Measurements from ENCODE around the gene HOPX. TPM values are rescaled to one million over a fixed set of nuclear protein-coding genes. Genes with fewer than 3 reads are reported as not detected.
"Not testable (repeated sequence)": the region's sequence is repeated elsewhere in the genome, so short reads cannot be mapped to it uniquely, and the experiment has no call there.

HOPX gene
- total RNA-seq, 1 donor from 2014 or later = 2.6 TPM

GRCh38 chr4:56686537-56687231 is 5.6 kb upstream of the HOPX start:
- DNase-seq = no peak

GRCh38 chr4:56684320-56685050 is 3.4 kb upstream of the HOPX start:
- DNase-seq = peak; percentile 46

GRCh38 chr4:56683455-56683854 is 2.4 kb upstream of the HOPX start:
- no peak for DNase-seq

GRCh38 chr4:56681853-56682525 is 893 bp upstream of the HOPX start:
- no peak for DNase-seq

GRCh38 chr4:56680266-56680665 is 830 bp downstream of the HOPX start:
- no peak for DNase-seq

- no peak for DNase-seq
Observed at GRCh38 chr4:56677711-56678110, 3.4 kb downstream of the HOPX start.

GRCh38 chr4:56674984-56675383 is 6.1 kb downstream of the HOPX start:
- peak; percentile 58 for DNase-seq

- DNase-seq = no peak
Observed at GRCh38 chr4:56671860-56672259, 9.2 kb downstream of the HOPX start.

- no peak for DNase-seq
Observed at GRCh38 chr4:56671373-56671772, 9.7 kb downstream of the HOPX start.

GRCh38 chr4:56668267-56668666 is 12.8 kb downstream of the HOPX start:
- DNase-seq = no peak

GRCh38 chr4:56667396-56667795 is 13.7 kb downstream of the HOPX start:
- DNase-seq = not testable (repeated sequence)

GRCh38 chr4:56666279-56666678 is 14.8 kb downstream of the HOPX start:
- no peak for DNase-seq

- no peak for DNase-seq
Observed at GRCh38 chr4:56665781-56666180, 15.3 kb downstream of the HOPX start.

GRCh38 chr4:56662782-56663468 is 18.2 kb downstream of the HOPX start:
- no peak for DNase-seq

GRCh38 chr4:56659946-56660345 is 21.1 kb downstream of the HOPX start:
- no peak for DNase-seq

- no peak for DNase-seq
Observed at GRCh38 chr4:56658528-56658927, 22.6 kb downstream of the HOPX start.

GRCh38 chr4:56657818-56658217 is 23.3 kb downstream of the HOPX start:
- DNase-seq = no peak

- DNase-seq = no peak
Observed at GRCh38 chr4:56657128-56657527, 24.0 kb downstream of the HOPX start.

GRCh38 chr4:56656346-56656643 is 24.8 kb downstream of the HOPX start:
- DNase-seq = peak; percentile 31

GRCh38 chr4:56655627-56656345 is 25.3 kb downstream of the HOPX start:
- DNase-seq = peak; percentile 31

GRCh38 chr4:56655209-56655626 is 25.9 kb downstream of the HOPX start:
- DNase-seq = peak; percentile 39

- peak; percentile 35 for DNase-seq
Observed at GRCh38 chr4:56654238-56654632, 26.9 kb downstream of the HOPX start.
